ENCODE data around the gene TRIM14. TPM values are rescaled to one million over a fixed set of nuclear protein-coding genes. Genes with fewer than 3 reads are reported as not detected.
"Not testable (repeated sequence)": the region's sequence is repeated elsewhere in the genome, so short reads cannot be mapped to it uniquely, and the experiment has no call there.

Gene TRIM14
- total and polyA plus RNA-seq, 2 donors, result 4.2 to 8.5 TPM

GRCh38 chr9:98092613-98092931, 26.4 kb downstream of the TRIM14 start:
- H3K4me3 ChIP-seq (ENCODE audit: low read depth, low read length), result no peak overlapping the region
- peaks cover 2% of the 10 kb centered on the region for H3K36me3 ChIP-seq (ENCODE audit: insufficient read depth)
- H3K4me1 ChIP-seq (ENCODE audit: insufficient read depth), result no peaks in the 10 kb centered on the region
- DNase-seq (ENCODE audit: extremely low spot score), result no peak
- H3K27ac ChIP-seq (ENCODE audit: low read depth), result no peak overlapping the region
- WGBS, result 82% methylated on average over 11 of the region's 11 CpGs

DNA sequence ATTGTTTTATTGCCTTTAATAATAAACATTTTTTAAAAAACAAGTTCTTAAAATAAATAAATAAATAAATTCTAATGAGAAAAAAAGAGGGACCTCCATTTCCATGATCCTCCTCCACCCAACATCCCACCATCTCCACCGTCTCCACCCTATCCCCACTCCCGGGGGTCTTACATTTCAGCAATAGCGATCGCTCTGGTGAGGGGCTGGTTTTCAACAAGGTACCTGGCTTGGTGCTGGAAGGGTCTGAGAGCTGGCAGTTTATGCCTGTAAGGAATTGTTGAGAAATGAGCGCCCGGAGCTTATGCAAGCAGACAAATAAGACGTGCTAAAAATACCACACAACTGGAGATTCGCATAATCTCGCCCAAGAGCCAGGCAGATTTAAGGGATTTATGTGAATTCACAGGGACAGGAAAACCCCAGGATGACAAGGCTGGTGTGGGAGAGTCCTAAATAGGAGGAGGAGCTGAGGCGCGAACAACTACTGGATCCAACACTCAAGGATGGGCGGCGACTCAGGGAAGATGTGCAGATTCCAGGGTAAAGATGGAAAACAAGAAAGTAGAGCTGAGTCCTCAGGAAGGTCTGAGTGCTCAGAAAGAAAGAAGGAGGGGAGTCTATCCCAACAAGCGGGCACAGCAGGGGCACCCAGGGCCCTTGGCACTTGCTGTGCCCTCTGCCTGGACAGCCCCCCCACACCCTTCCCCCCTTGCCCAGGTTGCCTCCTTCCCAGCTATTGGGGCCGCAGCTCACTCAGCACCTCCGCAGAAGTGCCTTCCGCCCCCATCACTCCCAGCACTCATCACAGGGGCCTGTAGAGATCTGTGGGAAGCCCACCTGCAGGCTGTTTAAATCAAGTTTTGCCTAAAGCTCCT, 27.0 kb downstream of the TRIM14 start:
- Histone ChIP-seq H3K4me3 (ENCODE audit: low read depth, low read length) (no peak overlapping the region), H3K27ac (ENCODE audit: low read depth) (no peak overlapping the region), H3K36me3 (ENCODE audit: insufficient read depth) (peaks cover 2% of the 10 kb centered on the region), H3K4me1 (ENCODE audit: insufficient read depth) (no peaks in the 10 kb centered on the region)
- WGBS, result 59% methylated on average over 17 of the region's 17 CpGs
- DNase-seq (ENCODE audit: extremely low spot score), result no peak

GRCh38 chr9:98090674-98091073, 28.3 kb downstream of the TRIM14 start:
- not testable (repeated sequence) for H3K27ac ChIP-seq (ENCODE audit: low read depth); H3K36me3 ChIP-seq (ENCODE audit: insufficient read depth); DNase-seq (ENCODE audit: extremely low spot score); H3K4me1 ChIP-seq (ENCODE audit: insufficient read depth); H3K4me3 ChIP-seq (ENCODE audit: low read depth, low read length)
- 79% methylated on average over 3 of the region's 3 CpGs for WGBS

DNA sequence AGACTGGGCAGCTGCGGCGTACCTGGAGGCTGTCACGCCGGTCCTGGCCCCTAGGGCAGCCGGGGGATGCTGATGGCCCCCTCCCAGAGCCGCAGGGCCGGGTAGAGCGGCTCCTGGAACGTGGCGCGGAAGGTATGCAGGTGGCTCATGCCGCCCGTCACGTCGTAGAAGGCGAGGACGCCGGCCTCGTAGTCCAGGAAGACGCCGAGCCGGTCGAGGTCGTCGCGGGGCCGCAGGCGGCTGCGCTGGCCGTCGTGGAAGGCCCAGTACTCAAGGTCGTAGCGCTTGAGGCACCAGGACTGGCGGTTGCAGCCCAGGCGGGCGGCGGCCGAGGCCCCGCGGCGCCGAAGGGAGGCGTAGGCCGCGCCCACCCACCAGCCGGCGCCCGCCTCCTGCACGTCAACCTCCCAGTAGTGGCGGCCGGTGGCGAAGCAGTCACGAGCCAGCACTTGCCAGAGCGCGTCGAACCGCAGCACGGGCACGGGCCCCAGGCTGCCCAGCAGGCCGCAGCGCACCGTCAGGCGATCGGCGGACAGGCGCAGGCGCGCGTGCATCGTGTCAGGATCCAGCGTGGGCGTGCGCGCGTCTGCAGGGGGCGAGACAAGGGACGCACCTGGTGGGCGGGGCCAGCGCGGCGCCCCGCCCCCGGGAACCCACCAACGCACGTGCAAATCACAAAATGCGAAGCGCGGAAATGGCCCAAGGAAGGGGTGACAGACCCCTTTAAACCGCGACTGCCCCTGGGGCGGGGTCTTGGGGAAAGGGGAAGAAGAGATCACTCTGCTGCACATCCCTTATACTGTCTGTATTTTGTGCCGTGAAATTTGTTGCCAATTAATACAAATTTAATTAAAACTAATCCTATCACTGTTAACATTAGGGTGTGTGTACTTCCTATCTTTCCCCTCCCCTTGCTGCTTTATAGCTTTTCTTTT, 31.3 kb downstream of the TRIM14 start:
- H3K4me1 ChIP-seq (ENCODE audit: insufficient read depth), result no peaks in the 10 kb centered on the region
- DNase-seq (ENCODE audit: extremely low spot score), result no peak
- peak overlapping the region; percentile 66 for H3K27ac ChIP-seq (ENCODE audit: low read depth)
- WGBS, result 15% methylated on average over 92 of the region's 92 CpGs
- no peaks in the 10 kb centered on the region for H3K36me3 ChIP-seq (ENCODE audit: insufficient read depth)
- H3K4me3 ChIP-seq (ENCODE audit: low read depth, low read length), result peak overlapping the region; percentile 23

DNA sequence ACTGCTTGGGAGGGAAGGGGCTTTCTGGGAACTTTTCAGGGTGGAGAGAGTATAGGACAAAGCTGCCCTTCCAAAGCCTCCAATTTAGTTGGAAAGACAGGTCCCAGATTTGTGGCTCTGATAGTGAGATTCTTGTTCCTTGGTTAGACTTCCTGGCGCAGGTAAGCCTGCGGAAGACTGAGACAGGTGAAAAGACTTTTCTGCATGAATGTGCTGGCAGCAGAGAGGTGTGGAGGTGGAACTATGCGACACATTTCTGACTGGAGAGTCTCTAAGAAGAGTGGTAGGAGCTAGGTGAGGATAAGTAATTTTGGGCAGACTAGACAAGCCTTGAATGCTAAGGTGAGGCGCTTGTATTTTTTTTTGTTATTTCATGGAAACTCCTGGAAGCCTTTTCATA, 32.6 kb downstream of the TRIM14 start:
- H3K4me3 ChIP-seq (ENCODE audit: low read depth, low read length), result no peak overlapping the region
- DNase-seq (ENCODE audit: extremely low spot score), result no peak
- 97% methylated on average over 4 of the region's 4 CpGs for WGBS
- no peak overlapping the region for H3K27ac ChIP-seq (ENCODE audit: low read depth)
- no peaks in the 10 kb centered on the region for H3K36me3 ChIP-seq (ENCODE audit: insufficient read depth)
- no peaks in the 10 kb centered on the region for H3K4me1 ChIP-seq (ENCODE audit: insufficient read depth)

- Histone ChIP-seq H3K4me1 (ENCODE audit: insufficient read depth) (no peaks in the 10 kb centered on the region), H3K36me3 (ENCODE audit: insufficient read depth) (no peaks in the 10 kb centered on the region), H3K27ac (ENCODE audit: low read depth) (peak overlapping the region; percentile 3), H3K4me3 (ENCODE audit: low read depth, low read length) (no peak overlapping the region)
- 82% methylated on average over 7 of the region's 7 CpGs for WGBS
- DNase-seq (ENCODE audit: extremely low spot score), result no peak
These were observed 33.1 kb downstream of the TRIM14 start for GRCh38 chr9:98085944-98086343.

DNA sequence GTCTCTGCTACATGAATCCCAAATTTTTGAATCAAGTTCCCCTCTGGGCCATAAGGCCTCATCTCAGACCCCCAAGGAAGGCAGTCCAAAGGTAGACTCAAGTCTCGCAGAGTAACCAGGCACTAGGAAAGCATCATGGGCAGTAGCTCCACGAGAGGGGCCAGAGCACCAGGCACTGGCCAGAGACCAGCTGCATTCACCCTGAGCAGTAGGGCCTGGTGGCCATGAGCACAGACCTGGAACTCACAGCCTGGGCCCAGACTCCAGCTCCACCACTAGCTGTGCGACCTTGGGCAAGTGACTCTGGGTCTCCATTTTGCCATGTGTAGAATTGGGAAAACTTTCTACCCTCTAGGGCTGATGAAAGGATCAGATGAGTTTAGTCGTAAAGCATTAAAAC, 34.0 kb downstream of the TRIM14 start:
- H3K27ac ChIP-seq (ENCODE audit: low read depth), result no peak overlapping the region
- H3K4me3 ChIP-seq (ENCODE audit: low read depth, low read length), result no peak overlapping the region
- no peaks in the 10 kb centered on the region for H3K4me1 ChIP-seq (ENCODE audit: insufficient read depth)
- 89% methylated on average over 4 of the region's 4 CpGs for WGBS
- no peak for DNase-seq (ENCODE audit: extremely low spot score)
- H3K36me3 ChIP-seq (ENCODE audit: insufficient read depth), result no peaks in the 10 kb centered on the region

DNA sequence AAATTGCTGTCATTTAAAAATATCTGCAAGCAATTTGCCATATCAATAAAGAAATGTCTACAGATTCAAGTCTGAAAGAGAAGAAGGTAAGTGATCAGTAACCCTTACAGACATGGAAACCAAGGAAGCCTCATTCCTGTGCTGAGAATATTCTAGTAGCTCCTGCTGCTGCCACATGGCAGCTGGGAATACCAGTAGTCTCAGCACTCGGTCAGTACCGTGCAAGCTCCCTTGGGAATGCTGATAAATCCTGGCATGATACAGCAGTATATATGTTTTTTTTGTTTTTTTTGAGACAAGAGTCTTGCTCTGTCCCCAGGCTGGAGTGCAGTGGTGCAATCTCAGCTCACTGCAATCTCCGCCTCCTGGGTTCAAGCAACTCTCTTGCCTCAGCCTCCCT, 34.6 kb downstream of the TRIM14 start:
- Histone ChIP-seq H3K4me1 (ENCODE audit: insufficient read depth) (no peaks in the 10 kb centered on the region), H3K36me3 (ENCODE audit: insufficient read depth) (no peaks in the 10 kb centered on the region), H3K27ac (ENCODE audit: low read depth) (no peak overlapping the region), H3K4me3 (ENCODE audit: low read depth, low read length) (no peak overlapping the region)
- DNase-seq (ENCODE audit: extremely low spot score), result no peak
- WGBS, result 84% methylated on average over 3 of the region's 3 CpGs

DNA sequence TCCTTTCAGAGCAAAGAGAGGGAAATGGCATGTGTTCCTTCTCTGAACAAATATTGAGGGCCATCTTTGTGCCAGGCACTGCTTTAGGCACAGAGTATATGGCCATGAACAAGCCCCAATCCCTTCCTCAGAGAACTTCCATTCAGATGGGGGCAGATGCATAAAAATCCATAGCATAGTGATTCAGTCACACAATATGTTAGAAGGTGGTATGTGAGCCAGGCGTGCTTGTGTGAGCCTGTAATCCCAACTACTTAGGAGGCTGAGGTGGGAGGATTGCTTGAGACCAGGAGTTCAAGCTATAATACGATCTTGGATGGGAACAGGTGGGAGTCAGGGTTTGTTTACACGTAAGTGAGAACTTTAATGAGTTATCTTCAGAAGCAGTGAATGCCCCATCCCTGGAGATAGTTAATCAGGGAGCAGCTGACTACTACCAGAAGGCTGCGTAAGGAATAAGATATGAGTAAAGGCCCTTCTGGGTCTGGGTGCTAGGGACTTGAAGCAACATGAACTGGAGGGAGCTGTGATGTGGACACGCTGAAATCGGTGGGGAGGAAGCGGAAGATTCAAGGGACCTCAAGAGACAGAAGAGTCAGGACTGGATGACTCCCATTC, 35.3 kb downstream of the TRIM14 start:
- Histone ChIP-seq H3K27ac (ENCODE audit: low read depth) (no peak overlapping the region), H3K36me3 (ENCODE audit: insufficient read depth) (no peaks in the 10 kb centered on the region), H3K4me3 (ENCODE audit: low read depth, low read length) (no peak overlapping the region), H3K4me1 (ENCODE audit: insufficient read depth) (no peaks in the 10 kb centered on the region)
- WGBS, result 90% methylated on average over 7 of the region's 7 CpGs
- DNase-seq (ENCODE audit: extremely low spot score), result no peak

- no peak for DNase-seq (ENCODE audit: extremely low spot score)
- 96% methylated on average over 2 of the region's 2 CpGs for WGBS
- H3K36me3 ChIP-seq (ENCODE audit: insufficient read depth), result no peaks in the 10 kb centered on the region
- no peaks in the 10 kb centered on the region for H3K4me1 ChIP-seq (ENCODE audit: insufficient read depth)
- H3K4me3 ChIP-seq (ENCODE audit: low read depth, low read length), result no peak overlapping the region
- H3K27ac ChIP-seq (ENCODE audit: low read depth), result no peak overlapping the region
These were observed 35.9 kb downstream of the TRIM14 start for GRCh38 chr9:98083061-98083501.

DNA sequence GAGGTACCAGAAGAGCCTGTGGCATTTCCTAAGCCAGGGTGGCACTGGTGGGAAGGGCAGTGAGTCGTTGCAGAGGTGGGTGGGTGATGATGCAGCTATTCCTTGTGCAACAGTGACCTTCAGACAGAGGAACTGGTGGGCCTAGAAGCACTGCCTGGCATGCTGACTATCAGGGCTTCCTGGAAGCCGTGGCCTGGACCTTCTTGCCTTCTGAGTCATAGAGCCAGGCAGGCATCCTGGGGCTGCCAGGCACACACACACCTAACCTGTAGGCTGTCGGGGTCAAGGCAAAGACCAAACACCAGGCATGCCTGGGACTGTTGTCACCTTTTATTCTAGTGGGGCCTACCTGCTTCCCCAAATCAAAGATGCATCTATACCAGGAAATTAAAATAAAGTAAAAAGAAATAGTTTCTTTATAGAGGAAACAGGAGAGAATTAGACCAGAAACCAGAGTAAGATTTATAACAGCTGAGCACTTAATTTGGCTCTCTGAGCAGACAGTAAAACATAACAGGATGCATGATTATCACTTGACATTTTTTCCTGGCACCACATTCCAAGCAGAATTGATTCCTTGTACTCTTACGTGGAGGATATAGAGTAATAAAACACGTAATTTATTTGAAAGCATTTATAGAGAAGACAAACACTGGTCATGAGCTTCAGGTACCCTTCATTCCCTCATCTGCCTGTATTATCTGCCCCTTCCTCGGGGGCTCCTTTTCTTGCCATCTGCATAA, 37.4 kb downstream of the TRIM14 start:
- Histone ChIP-seq H3K27ac (ENCODE audit: low read depth) (no peak overlapping the region), H3K4me3 (ENCODE audit: low read depth, low read length) (no peak overlapping the region), H3K4me1 (ENCODE audit: insufficient read depth) (no peaks in the 10 kb centered on the region), H3K36me3 (ENCODE audit: insufficient read depth) (no peaks in the 10 kb centered on the region)
- WGBS, result 76% methylated on average over 6 of the region's 6 CpGs
- DNase-seq (ENCODE audit: extremely low spot score), result no peak

GRCh38 chr9:98080780-98081179, 38.2 kb downstream of the TRIM14 start:
- Histone ChIP-seq H3K36me3 (ENCODE audit: insufficient read depth) (no peaks in the 10 kb centered on the region), H3K4me3 (ENCODE audit: low read depth, low read length) (no peak overlapping the region), H3K27ac (ENCODE audit: low read depth) (no peak overlapping the region), H3K4me1 (ENCODE audit: insufficient read depth) (no peaks in the 10 kb centered on the region)
- 92% methylated on average over 12 of the region's 12 CpGs for WGBS
- no peak for DNase-seq (ENCODE audit: extremely low spot score)

- no peak overlapping the region for H3K27ac ChIP-seq (ENCODE audit: low read depth)
- H3K4me1 ChIP-seq (ENCODE audit: insufficient read depth), result no peaks in the 10 kb centered on the region
- no peak for DNase-seq (ENCODE audit: extremely low spot score)
- no peaks in the 10 kb centered on the region for H3K36me3 ChIP-seq (ENCODE audit: insufficient read depth)
- no peak overlapping the region for H3K4me3 ChIP-seq (ENCODE audit: low read depth, low read length)
- 100% methylated on average over 1 of the region's 1 CpG for WGBS
These were observed 38.7 kb downstream of the TRIM14 start for GRCh38 chr9:98080326-98080725.
